ENCODE data around the gene PROK2. TPM values are rescaled to one million over a fixed set of nuclear protein-coding genes. Genes with fewer than 3 reads are reported as not detected.
A peak's percentile ranks its signal among the peaks of the same experiment; 100 is the strongest.

Gene PROK2
- total and polyA plus RNA-seq, 4 donors = 0.14 to 2.0 (median 0.33) TPM; not detected in 1

GRCh38 chr3:71753701-71754609 lies 31.0 kb downstream of the PROK2 start, which contains the start of gene GPR27:
GPR27 (plus strand) TSS chr3:71753855; CDS start chr3:71754050, 195 bp downstream.
- WGBS (ENCODE audit: insufficient coverage) = under 1% methylated on average over 131 of the region's 131 CpGs
- DNase-seq (ENCODE audit: low read depth in 4 of 6, low spot score in 6 of 6) = peak in 2 of 6 donors; percentile 68 to 70
- Histone ChIP-seq H3K36me3 (ENCODE audit: control insufficient read depth, insufficient read depth, low read length) (no peaks in the 10 kb centered on the region), H3K27me3 (ENCODE audit: control insufficient read depth, insufficient read depth, low read length) (peaks cover 27% of the 10 kb centered on the region), H3K27ac (ENCODE audit: low read depth, low read length) (no peak within 1 kb of the TSS), H3K4me1 (ENCODE audit: control insufficient read depth, insufficient read depth, low read length) (peaks cover 11% of the 10 kb centered on the region), H3K9me3 (ENCODE audit: control insufficient read depth, insufficient read depth, low read length) (no peaks in the 10 kb centered on the region), H3K4me3 (ENCODE audit: low read depth, low read length) (peak within 1 kb of the TSS; percentile 26)

GRCh38 chr3:71752831-71753700 lies 31.9 kb downstream of the PROK2 start:
- peaks cover 27% of the 10 kb centered on the region for H3K27me3 ChIP-seq (ENCODE audit: control insufficient read depth, insufficient read depth, low read length)
- peak in 2 of 6 donors; percentile 35 to 64 for DNase-seq (ENCODE audit: low read depth in 4 of 6, low spot score in 6 of 6)
- 5% methylated on average over 65 of the region's 68 CpGs for WGBS (ENCODE audit: insufficient coverage)
- H3K4me3 ChIP-seq (ENCODE audit: low read depth, low read length) = peak overlapping the region; percentile 26
- no peaks in the 10 kb centered on the region for H3K36me3 ChIP-seq (ENCODE audit: control insufficient read depth, insufficient read depth, low read length)
- H3K4me1 ChIP-seq (ENCODE audit: control insufficient read depth, insufficient read depth, low read length) = peaks cover 11% of the 10 kb centered on the region
- no peaks in the 10 kb centered on the region for H3K9me3 ChIP-seq (ENCODE audit: control insufficient read depth, insufficient read depth, low read length)
- no peak overlapping the region for H3K27ac ChIP-seq (ENCODE audit: low read depth, low read length)

DNA sequence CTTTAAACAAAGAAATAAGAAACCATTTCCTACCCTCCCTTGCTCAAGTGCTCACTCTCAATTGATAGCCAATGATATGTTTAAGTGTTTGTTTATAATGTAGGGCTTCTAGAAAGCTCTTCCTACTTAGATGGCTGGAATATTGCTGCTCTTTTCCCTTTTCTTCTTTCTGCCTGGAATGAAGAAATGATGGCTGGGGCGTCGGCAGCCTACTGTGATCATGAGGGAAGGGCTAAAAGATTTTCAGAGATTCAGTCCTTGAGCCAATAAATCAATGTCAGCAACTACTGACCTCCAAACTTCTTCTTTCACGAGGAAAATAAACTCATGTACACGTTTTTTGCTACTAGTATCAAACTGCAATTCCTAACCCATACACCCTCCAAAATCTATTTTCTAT lies 33.3 kb downstream of the PROK2 start:
- Histone ChIP-seq H3K27me3 (ENCODE audit: control insufficient read depth, insufficient read depth, low read length) (peaks cover 27% of the 10 kb centered on the region), H3K36me3 (ENCODE audit: control insufficient read depth, insufficient read depth, low read length) (no peaks in the 10 kb centered on the region), H3K27ac (ENCODE audit: low read depth, low read length) (no peak overlapping the region), H3K4me3 (ENCODE audit: low read depth, low read length) (no peak overlapping the region), H3K4me1 (ENCODE audit: control insufficient read depth, insufficient read depth, low read length) (peaks cover 11% of the 10 kb centered on the region), H3K9me3 (ENCODE audit: control insufficient read depth, insufficient read depth, low read length) (no peaks in the 10 kb centered on the region)
- DNase-seq (ENCODE audit: low read depth in 4 of 6, low spot score in 6 of 6) = no peak
- 73% methylated on average over 2 of the region's 4 CpGs for WGBS (ENCODE audit: insufficient coverage)

DNA sequence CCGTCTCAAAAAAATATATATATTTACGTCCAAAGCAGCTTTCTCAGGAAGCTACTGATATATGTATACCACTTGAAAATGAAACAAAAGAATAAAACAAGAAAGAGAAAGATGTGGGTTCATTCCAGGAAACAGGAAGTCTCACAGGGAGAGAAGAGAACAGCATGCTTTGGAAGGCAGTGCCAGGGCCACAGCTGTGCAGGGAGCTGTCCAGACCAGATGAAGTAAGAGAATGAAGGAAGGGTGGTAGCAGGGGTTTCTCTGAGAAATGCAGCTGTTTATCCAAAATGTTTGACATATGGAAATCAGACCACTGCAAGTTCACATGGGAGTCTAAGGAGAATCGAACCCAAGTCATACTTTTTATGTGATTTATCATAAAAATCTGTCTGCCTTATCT lies 40.2 kb downstream of the PROK2 start:
- Histone ChIP-seq H3K36me3 (ENCODE audit: control insufficient read depth, insufficient read depth, low read length) (no peaks in the 10 kb centered on the region), H3K27ac (ENCODE audit: low read depth, low read length) (no peak overlapping the region), H3K4me3 (ENCODE audit: low read depth, low read length) (no peak overlapping the region), H3K4me1 (ENCODE audit: control insufficient read depth, insufficient read depth, low read length) (no peaks in the 10 kb centered on the region), H3K27me3 (ENCODE audit: control insufficient read depth, insufficient read depth, low read length) (no peaks in the 10 kb centered on the region), H3K9me3 (ENCODE audit: control insufficient read depth, insufficient read depth, low read length) (peaks cover 2% of the 10 kb centered on the region)
- DNase-seq (ENCODE audit: low read depth in 4 of 6, low spot score in 6 of 6) = no peak
- WGBS (ENCODE audit: insufficient coverage) = no CpG with 5 or more reads among the region's 3 CpGs

DNA sequence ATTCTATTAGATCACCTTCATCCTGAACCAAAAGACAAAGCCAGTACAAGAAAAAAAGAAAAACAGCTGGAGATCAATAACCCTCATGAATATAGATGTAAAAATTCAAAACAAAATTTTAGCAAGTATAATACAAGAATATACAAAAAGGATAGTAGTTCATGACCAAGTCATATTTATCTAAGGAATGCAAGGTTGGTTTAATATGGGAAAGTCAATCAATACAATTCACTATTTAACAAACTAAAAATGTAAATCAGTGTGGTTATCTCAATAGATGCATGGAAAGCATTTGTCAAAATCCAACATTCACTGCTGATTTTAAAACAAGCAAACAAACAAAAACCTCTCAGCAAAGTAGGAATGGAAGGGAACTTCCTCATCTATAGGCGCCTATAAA lies 42.3 kb downstream of the PROK2 start:
- no peaks in the 10 kb centered on the region for H3K36me3 ChIP-seq (ENCODE audit: control insufficient read depth, insufficient read depth, low read length)
- no peaks in the 10 kb centered on the region for H3K27me3 ChIP-seq (ENCODE audit: control insufficient read depth, insufficient read depth, low read length)
- no peak overlapping the region for H3K27ac ChIP-seq (ENCODE audit: low read depth, low read length)
- no peak overlapping the region for H3K4me3 ChIP-seq (ENCODE audit: low read depth, low read length)
- H3K9me3 ChIP-seq (ENCODE audit: control insufficient read depth, insufficient read depth, low read length) = peaks cover 2% of the 10 kb centered on the region
- WGBS (ENCODE audit: insufficient coverage) = no CpG with 5 or more reads among the region's 1 CpG
- DNase-seq (ENCODE audit: low read depth in 4 of 6, low spot score in 6 of 6) = no peak
- H3K4me1 ChIP-seq (ENCODE audit: control insufficient read depth, insufficient read depth, low read length) = no peaks in the 10 kb centered on the region

- WGBS (ENCODE audit: insufficient coverage) = no CpG with 5 or more reads among the region's 1 CpG
- H3K36me3 ChIP-seq (ENCODE audit: control insufficient read depth, insufficient read depth, low read length) = no peaks in the 10 kb centered on the region
- peak in 1 of 6 donors; percentile 54 for DNase-seq (ENCODE audit: low read depth in 4 of 6, low spot score in 6 of 6)
These were observed 50.1 kb downstream of the PROK2 start for GRCh38 chr3:71734881-71735280.

GRCh38 chr3:71733319-71733718 lies 51.6 kb downstream of the PROK2 start:
- no CpG with 5 or more reads among the region's 2 CpGs for WGBS (ENCODE audit: insufficient coverage)

More at GRCh38 chr3:71734881-71735280, 50.1 kb downstream of the PROK2 start:
- no peaks in the 10 kb centered on the region for H3K27me3 ChIP-seq (ENCODE audit: control insufficient read depth, insufficient read depth, low read length)
- no peaks in the 10 kb centered on the region for H3K9me3 ChIP-seq (ENCODE audit: control insufficient read depth, insufficient read depth, low read length)
- H3K4me3 ChIP-seq (ENCODE audit: low read depth, low read length) = no peak overlapping the region
- H3K27ac ChIP-seq (ENCODE audit: low read depth, low read length) = no peak overlapping the region
- peaks cover 2% of the 10 kb centered on the region for H3K4me1 ChIP-seq (ENCODE audit: control insufficient read depth, insufficient read depth, low read length)

GRCh38 chr3:71732637-71733036 lies 52.3 kb downstream of the PROK2 start:
- no peaks in the 10 kb centered on the region for H3K27me3 ChIP-seq (ENCODE audit: control insufficient read depth, insufficient read depth, low read length)
- no peak overlapping the region for H3K27ac ChIP-seq (ENCODE audit: low read depth, low read length)
- peaks cover 15% of the 10 kb centered on the region for H3K4me1 ChIP-seq (ENCODE audit: control insufficient read depth, insufficient read depth, low read length)
- H3K4me3 ChIP-seq (ENCODE audit: low read depth, low read length) = no peak overlapping the region
- 90% methylated on average over 3 of the region's 4 CpGs for WGBS (ENCODE audit: insufficient coverage)
- no peaks in the 10 kb centered on the region for H3K9me3 ChIP-seq (ENCODE audit: control insufficient read depth, insufficient read depth, low read length)
- no peak for DNase-seq (ENCODE audit: low read depth in 4 of 6, low spot score in 6 of 6)
- H3K36me3 ChIP-seq (ENCODE audit: control insufficient read depth, insufficient read depth, low read length) = no peaks in the 10 kb centered on the region

More at GRCh38 chr3:71733319-71733718, 51.6 kb downstream of the PROK2 start:
- H3K9me3 ChIP-seq (ENCODE audit: control insufficient read depth, insufficient read depth, low read length) = no peaks in the 10 kb centered on the region
- peaks cover 14% of the 10 kb centered on the region for H3K4me1 ChIP-seq (ENCODE audit: control insufficient read depth, insufficient read depth, low read length)
- H3K36me3 ChIP-seq (ENCODE audit: control insufficient read depth, insufficient read depth, low read length) = no peaks in the 10 kb centered on the region
- H3K4me3 ChIP-seq (ENCODE audit: low read depth, low read length) = no peak overlapping the region
- H3K27ac ChIP-seq (ENCODE audit: low read depth, low read length) = no peak overlapping the region
- no peaks in the 10 kb centered on the region for H3K27me3 ChIP-seq (ENCODE audit: control insufficient read depth, insufficient read depth, low read length)
- no peak for DNase-seq (ENCODE audit: low read depth in 4 of 6, low spot score in 6 of 6)

DNA sequence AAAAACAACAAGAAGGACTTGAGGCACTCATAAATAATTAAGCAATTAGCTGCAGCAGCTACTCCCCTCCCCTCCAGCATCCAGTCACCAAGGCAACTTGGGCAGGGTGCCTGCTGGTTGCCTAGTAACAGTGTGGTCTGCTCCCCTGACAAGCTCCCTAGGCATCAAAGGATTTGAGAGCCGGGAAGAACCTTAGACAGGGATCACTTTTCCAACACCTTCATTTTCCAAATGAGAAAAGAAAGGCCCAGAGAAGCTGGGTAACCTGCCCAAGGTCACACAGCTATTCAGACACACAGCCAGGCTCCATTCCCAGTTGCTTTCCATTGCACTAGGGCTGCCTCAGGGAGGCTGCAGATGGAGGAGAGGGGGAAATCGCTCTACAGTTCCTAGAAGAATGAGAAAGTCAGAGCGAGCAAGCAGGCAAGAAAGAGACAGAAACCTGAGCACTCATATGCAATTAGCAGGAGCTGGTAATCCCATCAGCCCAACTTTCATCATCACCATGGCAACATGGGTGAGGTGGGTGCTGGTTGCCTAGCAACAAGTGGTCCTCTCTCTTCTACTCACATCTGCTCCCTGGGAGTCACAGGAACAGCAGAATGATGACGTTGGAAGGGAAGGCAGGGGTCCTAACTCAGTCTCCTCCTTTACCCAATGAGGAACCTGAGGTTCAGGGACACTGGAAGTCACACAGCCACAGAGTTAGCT lies 56.2 kb downstream of the PROK2 start:
- Histone ChIP-seq H3K9me3 (ENCODE audit: control insufficient read depth, insufficient read depth, low read length) (no peaks in the 10 kb centered on the region), H3K27me3 (ENCODE audit: control insufficient read depth, insufficient read depth, low read length) (peaks cover 2% of the 10 kb centered on the region), H3K4me1 (ENCODE audit: control insufficient read depth, insufficient read depth, low read length) (peaks cover 31% of the 10 kb centered on the region), H3K36me3 (ENCODE audit: control insufficient read depth, insufficient read depth, low read length) (no peaks in the 10 kb centered on the region), H3K27ac (ENCODE audit: low read depth, low read length) (no peak overlapping the region), H3K4me3 (ENCODE audit: low read depth, low read length) (no peak overlapping the region)
- 0% methylated on average over 3 of the region's 4 CpGs for WGBS (ENCODE audit: insufficient coverage)
- peak in 5 of 6 donors; percentile 61 to 97 (median 71) for DNase-seq (ENCODE audit: low read depth in 4 of 6, low spot score in 6 of 6)
